ENCODE data around the gene PHC2. TPM values are rescaled to one million over a fixed set of nuclear protein-coding genes. Genes with fewer than 3 reads are reported as not detected.

Gene PHC2
- total RNA-seq, 1 donor from 2014 or later: 99.5 TPM

GRCh38 chr1:33397125-33397506, 33.8 kb downstream of the PHC2 start:
- Mint-ChIP-seq H3K4me1 (peaks cover 21% of the 10 kb centered on the region), H3K27me3 (ENCODE audit: low read depth) (no peaks in the 10 kb centered on the region), H3K9me3 (no peaks in the 10 kb centered on the region), H3K27ac (no peak overlapping the region), H3K4me3 (no peak overlapping the region), H3K36me3 (no peaks in the 10 kb centered on the region)
- no peak for DNase-seq (ENCODE audit: low spot score in 2 of 2, unreplicated experiment in 2 of 2)
- TF ChIP-seq, protein P1, sequence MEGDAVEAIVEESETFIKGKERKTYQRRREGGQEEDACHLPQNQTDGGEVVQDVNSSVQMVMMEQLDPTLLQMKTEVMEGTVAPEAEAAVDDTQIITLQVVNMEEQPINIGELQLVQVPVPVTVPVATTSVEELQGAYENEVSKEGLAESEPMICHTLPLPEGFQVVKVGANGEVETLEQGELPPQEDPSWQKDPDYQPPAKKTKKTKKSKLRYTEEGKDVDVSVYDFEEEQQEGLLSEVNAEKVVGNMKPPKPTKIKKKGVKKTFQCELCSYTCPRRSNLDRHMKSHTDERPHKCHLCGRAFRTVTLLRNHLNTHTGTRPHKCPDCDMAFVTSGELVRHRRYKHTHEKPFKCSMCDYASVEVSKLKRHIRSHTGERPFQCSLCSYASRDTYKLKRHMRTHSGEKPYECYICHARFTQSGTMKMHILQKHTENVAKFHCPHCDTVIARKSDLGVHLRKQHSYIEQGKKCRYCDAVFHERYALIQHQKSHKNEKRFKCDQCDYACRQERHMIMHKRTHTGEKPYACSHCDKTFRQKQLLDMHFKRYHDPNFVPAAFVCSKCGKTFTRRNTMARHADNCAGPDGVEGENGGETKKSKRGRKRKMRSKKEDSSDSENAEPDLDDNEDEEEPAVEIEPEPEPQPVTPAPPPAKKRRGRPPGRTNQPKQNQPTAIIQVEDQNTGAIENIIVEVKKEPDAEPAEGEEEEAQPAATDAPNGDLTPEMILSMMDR (IDR thresholded peaks at IDR 0.05; ENCODE audit: unreplicated experiment): no peak

DNA sequence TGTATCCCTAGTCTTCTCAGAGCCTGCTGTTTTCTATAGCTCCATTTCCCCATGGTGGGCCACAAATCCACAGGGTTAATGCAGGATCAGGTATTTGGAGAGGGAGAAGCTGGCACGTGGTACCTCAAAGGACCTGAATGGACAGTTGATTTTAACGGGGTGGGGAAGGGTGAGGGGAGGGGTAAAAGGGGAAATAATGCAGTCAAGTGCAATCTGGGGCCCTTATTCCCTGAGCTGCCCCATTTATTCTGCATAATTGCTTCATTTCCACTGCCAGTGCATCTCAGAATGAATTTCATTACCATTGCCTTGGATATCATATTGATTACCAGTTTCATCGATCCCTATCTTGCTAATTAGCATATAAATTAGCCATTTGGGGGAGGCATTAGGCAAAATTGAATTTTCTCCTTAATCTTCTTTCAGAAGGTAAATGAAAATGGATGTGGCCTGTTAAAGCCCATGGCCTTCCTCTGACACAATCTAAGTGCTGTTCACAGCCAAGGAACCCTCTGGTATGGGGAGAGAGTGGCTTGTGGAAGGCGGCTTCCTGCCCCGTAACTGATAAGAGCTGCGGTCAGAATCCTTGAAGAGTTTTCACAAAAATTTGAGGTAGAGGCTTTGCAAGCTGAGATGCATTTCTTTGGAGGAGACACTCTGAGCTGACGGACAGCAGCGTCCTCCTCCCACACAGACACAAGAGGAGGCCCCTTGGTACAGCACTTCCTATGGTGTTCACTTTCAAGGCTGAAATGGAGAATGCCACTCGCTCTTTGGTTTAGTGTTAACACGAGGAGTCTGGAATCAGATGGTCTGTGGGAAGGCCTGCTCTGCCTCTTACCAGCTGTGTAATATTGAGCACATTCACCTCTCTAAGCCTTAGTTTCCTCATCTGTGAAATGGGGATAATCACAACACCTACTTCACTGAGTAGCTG, 34.4 kb downstream of the PHC2 start:
- no peak overlapping the region for H3K4me3 Mint-ChIP-seq
- no peaks in the 10 kb centered on the region for H3K27me3 Mint-ChIP-seq (ENCODE audit: low read depth)
- H3K9me3 Mint-ChIP-seq: no peaks in the 10 kb centered on the region
- H3K27ac Mint-ChIP-seq: peak overlapping the region; percentile 56
- no peak for DNase-seq (ENCODE audit: low spot score in 2 of 2, unreplicated experiment in 2 of 2)
- H3K36me3 Mint-ChIP-seq: no peaks in the 10 kb centered on the region
- peaks cover 24% of the 10 kb centered on the region for H3K4me1 Mint-ChIP-seq
- TF ChIP-seq, protein P1 (IDR thresholded peaks at IDR 0.05; ENCODE audit: unreplicated experiment): no peak

GRCh38 chr1:33394770-33395169, 36.1 kb downstream of the PHC2 start:
- peaks cover 31% of the 10 kb centered on the region for H3K4me1 Mint-ChIP-seq
- H3K27me3 Mint-ChIP-seq (ENCODE audit: low read depth): no peaks in the 10 kb centered on the region
- H3K36me3 Mint-ChIP-seq: no peaks in the 10 kb centered on the region
- no peak overlapping the region for H3K4me3 Mint-ChIP-seq
- H3K9me3 Mint-ChIP-seq: no peaks in the 10 kb centered on the region
- H3K27ac Mint-ChIP-seq: no peak overlapping the region
- DNase-seq (ENCODE audit: low spot score in 2 of 2, unreplicated experiment in 2 of 2): no peak
- TF ChIP-seq, protein P1 (IDR thresholded peaks at IDR 0.05; ENCODE audit: unreplicated experiment): no peak

- TF ChIP-seq, protein P1 (IDR thresholded peaks at IDR 0.05; ENCODE audit: unreplicated experiment): no peak
- H3K36me3 Mint-ChIP-seq: no peaks in the 10 kb centered on the region
- DNase-seq (ENCODE audit: low spot score in 2 of 2, unreplicated experiment in 2 of 2): no peak
- no peaks in the 10 kb centered on the region for H3K27me3 Mint-ChIP-seq (ENCODE audit: low read depth)
- H3K4me1 Mint-ChIP-seq: peaks cover 39% of the 10 kb centered on the region
- H3K9me3 Mint-ChIP-seq: no peaks in the 10 kb centered on the region
- no peak overlapping the region for H3K4me3 Mint-ChIP-seq
- no peak overlapping the region for H3K27ac Mint-ChIP-seq
These were observed 36.9 kb downstream of the PHC2 start for GRCh38 chr1:33393991-33394390.

DNA sequence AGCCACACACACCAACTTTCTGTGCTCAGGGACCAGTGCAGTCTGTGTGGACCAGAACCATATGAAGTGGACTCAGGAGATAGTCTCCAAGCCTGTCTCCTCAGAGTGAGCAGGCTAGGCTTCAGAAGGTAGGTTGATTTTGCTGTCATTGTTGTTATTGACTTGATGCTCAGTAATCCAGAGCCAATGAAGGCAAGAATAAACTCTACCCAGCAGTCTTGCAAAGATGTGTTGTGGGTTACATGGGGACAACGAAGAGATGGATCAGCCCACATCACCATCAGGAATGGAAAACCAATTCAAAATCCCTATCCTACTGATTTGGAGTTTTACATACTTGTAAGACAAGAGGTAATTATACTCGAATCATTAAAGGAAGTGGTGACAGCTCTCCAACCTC, 37.4 kb downstream of the PHC2 start:
- no peaks in the 10 kb centered on the region for H3K27me3 Mint-ChIP-seq (ENCODE audit: low read depth)
- no peak overlapping the region for H3K27ac Mint-ChIP-seq
- no peaks in the 10 kb centered on the region for H3K9me3 Mint-ChIP-seq
- TF ChIP-seq, protein P1 (IDR thresholded peaks at IDR 0.05; ENCODE audit: unreplicated experiment): no peak
- no peak overlapping the region for H3K4me3 Mint-ChIP-seq
- H3K36me3 Mint-ChIP-seq: no peaks in the 10 kb centered on the region
- no peak for DNase-seq (ENCODE audit: low spot score in 2 of 2, unreplicated experiment in 2 of 2)
- H3K4me1 Mint-ChIP-seq: peaks cover 44% of the 10 kb centered on the region

Data from mesothelial cell of epicardium (in vitro differentiated cells).